PC-9 (cell line): ENCODE measurements around the gene RAB3B. TPM values are rescaled to one million over a fixed set of nuclear protein-coding genes. Genes with fewer than 3 reads are reported as not detected.

Experiments used
- BruUV-seq: library from RNA; stranded (reverse); fragments of 400-500 nt; replicated peaks from 2 replicates; lab custom pipeline; 2021; lab: Mats Ljungman, UMichigan
- CTCF ChIA-PET: fragments of 300-600 bp; sonication (Branson Sonifier 250); formaldehyde crosslinking; loops from one replicate; lab custom pipeline; 2022; ENCODE audit warnings: antibody characterized with exemption; lab: Charles Lee
- POLR2A ChIA-PET: fragments of 300-600 bp; sonication (Branson Sonifier 250); formaldehyde crosslinking; loops from one replicate; lab custom pipeline; 2022; ENCODE audit warnings: antibody characterized with exemption; ENCODE audit not compliant: unreplicated experiment; lab: Charles Lee
- DNase-seq, 2 experiments: peaks; one replicate each; pipeline versions ENCODE4 v3.0.0 to v3.0.0-alpha.2; 2015 to 2022; ENCODE audit warnings: mixed read lengths in 1 of 2
- H2AFZ ChIP-seq: fragments of 200-600 bp; sonication (generic); 2 replicates; pipeline ENCODE4 v1.8.1; 2017; ENCODE audit warnings: antibody characterized with exemption
- H3F3A ChIP-seq: fragments of 200-600 bp; sonication (generic); 2 replicates; pipeline ENCODE4 v1.8.1; 2017; ENCODE audit warnings: antibody characterized with exemption, mild to moderate bottlenecking, low read depth; ENCODE audit not compliant: insufficient read depth
- H3K27ac ChIP-seq: fragments of 200-600 bp; sonication (generic); 2 replicates; pipeline ENCODE4 v1.6.1; 2016; ENCODE audit warnings: mixed run types
- H3K27me3 ChIP-seq: fragments of 200-600 bp; sonication (generic); 2 replicates; pipeline ENCODE4 v1.6.1; 2016; ENCODE audit warnings: low read depth, mixed run types; ENCODE audit not compliant: insufficient read depth
- H3K36me3 ChIP-seq: fragments of 200-600 bp; sonication (generic); 2 replicates; pipeline ENCODE4 v1.6.1; 2016; ENCODE audit warnings: low read depth, mixed run types
- H3K4me1 ChIP-seq: fragments of 200-600 bp; sonication (generic); replicated peaks from 2 replicates; pipeline ENCODE4 v1.6.1; 2016; ENCODE audit warnings: mixed run types; ENCODE audit not compliant: insufficient read depth
- H3K4me2 ChIP-seq: fragments of 200-600 bp; sonication (generic); 2 replicates; pipeline ENCODE4 v1.6.1; 2017; ENCODE audit warnings: mixed run types
- H3K4me3 ChIP-seq: fragments of 200-600 bp; sonication (generic); 2 replicates; pipeline ENCODE4 v1.6.1; 2016; ENCODE audit warnings: mixed run types
- H3K79me2 ChIP-seq: fragments of 200-600 bp; sonication (generic); 2 replicates; pipeline ENCODE4 v1.6.1; 2017; ENCODE audit warnings: low read depth, mixed run types
- H3K9me2 ChIP-seq: fragments of 200-600 bp; sonication (generic); 2 replicates; pipeline ENCODE4 v1.8.1; 2017; ENCODE audit warnings: mild to moderate bottlenecking; ENCODE audit not compliant: insufficient read depth
- H3K9me3 ChIP-seq: fragments of 200-600 bp; sonication (generic); 2 replicates; pipeline ENCODE4 v1.8.1; 2016; ENCODE audit warnings: low read depth; ENCODE audit not compliant: insufficient read depth
- H4K20me1 ChIP-seq: fragments of 200-600 bp; sonication (generic); 2 replicates; pipeline ENCODE4 v1.8.1; 2017; ENCODE audit not compliant: insufficient read depth
- EZH2 ChIP-seq: fragments of 200-600 bp; sonication (generic); IDR thresholded peaks from 2 replicates; pipeline ENCODE4 v1.8.0; 2017; ENCODE audit warnings: antibody characterized with exemption, low read depth
- intact Hi-C: fragments of 100-400 bp; cut with micrococcal nuclease; formaldehyde crosslinking; loops from one replicate; pipeline ENCODE4 v1.10.0; 2022; ENCODE audit not compliant: unreplicated experiment
- total RNA-seq: library from RNA; stranded (reverse); gene quantifications from 2 replicates; pipeline ENCODE4 v1.2.3, GENCODE V29; 2021
- TF ChIP-seq, protein P1 (sequence below): fragments of 200-600 bp; sonication (generic); conservative IDR thresholded peaks from 2 replicates; pipeline ENCODE4 v1.6.1; 2017; ENCODE audit warnings: mixed run types, antibody characterized with exemption, mild to moderate bottlenecking, moderate library complexity

RAB3B gene
- total RNA-seq, 1 experiment from 2014 or later = 2.6 TPM

DNA sequence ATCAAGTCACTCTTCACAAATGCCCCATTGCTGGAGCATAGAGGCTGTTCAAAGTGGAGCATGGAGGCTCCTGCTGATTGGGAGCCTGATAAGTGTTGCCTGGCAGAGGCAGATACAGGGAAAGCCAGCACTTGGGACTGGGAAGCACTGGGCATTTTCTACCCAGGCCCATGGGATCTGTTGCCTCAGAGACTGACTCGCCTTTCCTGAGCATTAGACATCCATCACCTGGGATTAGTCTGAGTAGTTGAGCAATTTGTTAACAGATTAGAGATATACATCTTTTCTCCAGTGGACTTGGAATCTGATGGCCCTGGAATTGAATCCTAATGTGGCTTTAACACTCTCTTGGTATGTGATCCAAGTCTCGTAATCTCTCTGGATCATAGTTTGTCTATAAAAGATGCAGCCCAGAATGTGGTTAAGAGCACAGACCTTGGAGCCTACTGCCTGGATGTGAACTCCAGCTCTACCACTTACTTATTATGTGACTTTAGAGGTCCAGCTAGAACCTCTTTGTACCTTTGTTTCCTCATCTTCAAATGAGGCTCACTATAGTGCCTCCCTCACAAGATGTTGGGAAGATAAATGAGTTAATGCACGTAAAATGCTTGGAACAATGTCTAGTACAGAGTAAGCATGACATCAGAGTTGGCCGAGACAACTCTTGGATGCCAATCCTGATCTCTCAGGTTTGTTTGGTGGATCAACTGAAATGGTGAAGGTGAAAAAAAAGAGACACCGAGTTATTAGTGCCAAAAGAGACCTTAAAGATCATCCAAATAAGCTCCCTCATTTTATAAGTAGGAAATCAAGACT is 73.7 kb downstream of the RAB3B start:
- Histone ChIP-seq H3K4me3 (no peak overlapping the region), H3K9me2 (no peaks in the 10 kb centered on the region), H3K4me1 (no peaks in the 10 kb centered on the region), H3F3A (no peaks in the 10 kb centered on the region), H3K9me3 (no peaks in the 10 kb centered on the region), H2AFZ (no peak overlapping the region), H3K4me2 (no peak overlapping the region), H3K36me3 (no peaks in the 10 kb centered on the region), H4K20me1 (no peaks in the 10 kb centered on the region), H3K27ac (no peak overlapping the region), H3K27me3 (no peaks in the 10 kb centered on the region), H3K79me2 (no peaks in the 10 kb centered on the region)
- DNase-seq = no peak
- CTCF ChIA-PET = no interaction called here
- no TSS peak for BruUV-seq
- TF ChIP-seq EZH2 = no peak
- TF ChIP-seq, protein P1, sequence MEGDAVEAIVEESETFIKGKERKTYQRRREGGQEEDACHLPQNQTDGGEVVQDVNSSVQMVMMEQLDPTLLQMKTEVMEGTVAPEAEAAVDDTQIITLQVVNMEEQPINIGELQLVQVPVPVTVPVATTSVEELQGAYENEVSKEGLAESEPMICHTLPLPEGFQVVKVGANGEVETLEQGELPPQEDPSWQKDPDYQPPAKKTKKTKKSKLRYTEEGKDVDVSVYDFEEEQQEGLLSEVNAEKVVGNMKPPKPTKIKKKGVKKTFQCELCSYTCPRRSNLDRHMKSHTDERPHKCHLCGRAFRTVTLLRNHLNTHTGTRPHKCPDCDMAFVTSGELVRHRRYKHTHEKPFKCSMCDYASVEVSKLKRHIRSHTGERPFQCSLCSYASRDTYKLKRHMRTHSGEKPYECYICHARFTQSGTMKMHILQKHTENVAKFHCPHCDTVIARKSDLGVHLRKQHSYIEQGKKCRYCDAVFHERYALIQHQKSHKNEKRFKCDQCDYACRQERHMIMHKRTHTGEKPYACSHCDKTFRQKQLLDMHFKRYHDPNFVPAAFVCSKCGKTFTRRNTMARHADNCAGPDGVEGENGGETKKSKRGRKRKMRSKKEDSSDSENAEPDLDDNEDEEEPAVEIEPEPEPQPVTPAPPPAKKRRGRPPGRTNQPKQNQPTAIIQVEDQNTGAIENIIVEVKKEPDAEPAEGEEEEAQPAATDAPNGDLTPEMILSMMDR = no peak
- POLR2A ChIA-PET = no interaction called here
- intact Hi-C loops = no loop called here

DNA sequence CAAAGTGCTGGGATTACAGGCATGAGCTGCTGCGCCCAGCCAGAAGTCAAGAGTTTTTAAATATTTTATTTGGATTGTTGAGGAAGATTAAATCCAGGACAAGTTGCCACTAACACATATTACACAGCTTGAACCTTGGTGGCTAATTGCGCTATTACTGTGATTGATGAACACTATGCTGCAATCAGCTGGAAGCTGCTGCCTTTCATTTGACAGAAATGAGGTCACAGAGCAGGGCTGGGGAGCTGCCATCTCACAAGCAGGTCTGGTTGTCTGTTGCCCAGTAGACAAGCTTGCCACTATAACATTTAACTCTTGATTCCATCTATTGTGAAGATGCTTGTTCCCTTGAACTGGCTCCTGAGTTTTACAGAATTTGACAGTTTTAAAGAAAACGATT is 74.5 kb downstream of the RAB3B start:
- Histone ChIP-seq H3K9me3 (no peaks in the 10 kb centered on the region), H3K4me2 (no peak overlapping the region), H3K9me2 (no peaks in the 10 kb centered on the region), H3K4me1 (no peaks in the 10 kb centered on the region), H4K20me1 (no peaks in the 10 kb centered on the region), H3K36me3 (no peaks in the 10 kb centered on the region), H3K27me3 (no peaks in the 10 kb centered on the region), H3K27ac (no peak overlapping the region), H3K79me2 (no peaks in the 10 kb centered on the region), H2AFZ (no peak overlapping the region), H3F3A (no peaks in the 10 kb centered on the region), H3K4me3 (no peak overlapping the region)
- ChIA-PET POLR2A (no interaction called here), CTCF (no interaction called here)
- intact Hi-C loops = no loop called here
- TF ChIP-seq, protein P1 = no peak
- BruUV-seq = no TSS peak
- DNase-seq = no peak

DNA sequence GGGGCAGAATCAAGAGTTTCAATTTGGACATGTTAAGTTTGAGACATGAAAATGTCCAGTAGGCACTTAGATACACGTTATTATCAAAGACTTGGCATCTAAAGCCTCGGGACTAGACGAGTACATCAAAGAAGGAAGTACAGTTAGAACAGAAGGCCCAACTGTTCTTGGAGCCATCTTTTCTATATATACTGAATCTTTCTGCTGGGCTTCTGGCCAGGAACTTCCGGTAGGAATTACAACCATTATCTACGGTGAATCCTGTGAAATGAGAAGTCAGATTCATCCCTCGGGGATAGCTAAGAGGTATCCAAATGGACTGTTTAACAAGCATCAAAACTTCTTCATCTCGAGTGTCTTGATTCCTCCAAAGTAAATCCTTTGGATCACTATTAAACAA is 77.6 kb downstream of the RAB3B start:
- intact Hi-C loops = no loop called here
- CTCF ChIA-PET = no interaction called here
- H3K27ac ChIP-seq = no peak overlapping the region
- H3K36me3 ChIP-seq = no peaks in the 10 kb centered on the region
- no peak overlapping the region for H3K4me2 ChIP-seq
- H3K27me3 ChIP-seq = no peaks in the 10 kb centered on the region
- H3K9me3 ChIP-seq = no peaks in the 10 kb centered on the region
- H3K79me2 ChIP-seq = no peaks in the 10 kb centered on the region
- no peaks in the 10 kb centered on the region for H3K4me1 ChIP-seq
- BruUV-seq = no TSS peak
- H3K9me2 ChIP-seq = no peaks in the 10 kb centered on the region
- POLR2A ChIA-PET = no interaction called here
- DNase-seq = no peak
- H2AFZ ChIP-seq = no peak overlapping the region
- no peak overlapping the region for H3K4me3 ChIP-seq
- TF ChIP-seq, protein P1 = no peak
- no peak for TF ChIP-seq EZH2
- H4K20me1 ChIP-seq = no peaks in the 10 kb centered on the region
- H3F3A ChIP-seq = no peaks in the 10 kb centered on the region
